Measurements from ENCODE around the gene ADAM12.

The ADAM12 gene

DNA sequence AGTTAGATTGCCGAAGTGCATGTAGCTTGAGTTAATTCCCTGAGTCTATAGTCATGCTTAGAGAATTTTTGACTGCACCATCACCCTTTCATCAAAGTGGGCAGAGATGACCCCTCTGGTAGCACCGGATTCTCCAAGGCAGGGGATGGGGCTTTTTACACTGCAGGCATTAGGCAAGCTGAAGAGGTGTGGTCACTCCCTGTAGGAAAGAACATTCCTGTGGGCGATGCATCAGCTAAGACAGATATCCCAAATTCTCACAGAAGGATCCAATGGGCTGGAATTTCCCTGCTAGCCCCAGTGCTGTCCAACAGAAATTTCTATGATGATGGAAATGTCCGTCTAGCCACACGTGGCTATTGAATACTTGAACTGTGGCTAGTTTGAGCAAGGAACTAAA, 118.2 kb downstream of the ADAM12 start:
- ChIA-PET CTCF (no interaction called here), POLR2A (no interaction called here)
- DNase-seq (ENCODE audit: extremely low spot score) = no peak
- no peak for TF ChIP-seq NFRKB (IDR thresholded peaks at IDR 0.05)

GRCh38 chr10:126268013-126268920, 120.0 kb downstream of the ADAM12 start:
- POLR2A ChIA-PET = no interaction called here

DNA sequence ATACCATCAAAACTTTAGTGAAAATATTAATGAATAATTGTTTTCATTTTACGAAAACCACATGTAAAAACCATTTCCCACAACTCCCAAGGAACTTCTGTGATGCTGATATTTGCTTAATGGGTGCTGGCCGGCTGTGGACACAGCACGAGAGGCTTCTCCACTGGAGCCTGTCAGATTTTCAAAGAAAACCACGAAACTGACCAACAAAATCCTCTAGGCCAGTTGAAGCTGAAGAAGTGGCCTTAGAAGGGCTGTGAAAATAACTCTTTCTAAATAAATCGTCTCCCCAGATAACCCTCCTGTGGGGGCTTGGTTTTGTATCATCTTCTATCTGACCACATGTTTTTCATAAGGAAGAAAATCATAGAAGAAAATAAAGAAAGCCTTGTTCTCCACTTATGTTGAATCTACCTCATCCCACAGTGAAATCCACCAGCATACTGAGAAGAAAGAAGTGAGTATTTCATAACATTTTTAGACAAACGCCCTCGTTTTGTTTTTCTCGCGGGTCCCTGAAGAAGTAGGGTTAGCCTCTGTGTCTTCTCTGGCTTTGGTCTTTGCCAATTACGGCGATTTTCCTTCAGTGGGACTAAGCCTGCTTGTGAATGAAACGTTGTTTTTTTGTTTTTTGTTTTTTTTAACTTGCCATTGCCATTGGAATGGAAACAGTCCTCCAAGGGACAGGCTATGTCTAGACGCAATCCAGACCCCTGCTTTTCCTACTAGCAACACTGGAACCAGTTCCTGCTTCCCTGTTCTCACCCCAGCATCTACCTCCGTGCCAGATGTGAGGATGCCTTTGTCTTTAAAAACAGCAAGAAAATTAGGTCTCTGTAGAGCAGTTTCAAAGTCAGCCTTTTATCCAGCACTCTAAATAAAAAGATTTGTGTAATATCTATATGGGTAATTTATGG, 123.9 kb downstream of the ADAM12 start:
- POLR2A ChIA-PET = no interaction called here
- DNase-seq (ENCODE audit: extremely low spot score) = no peak
- CTCF ChIA-PET = no interaction called here
- TF ChIP-seq L3MBTL2 (conservative IDR thresholded peaks at IDR 0.05) = no peak

More at GRCh38 chr10:126268013-126268920, 120.0 kb downstream of the ADAM12 start:
- no peak for DNase-seq (ENCODE audit: extremely low spot score)
- CTCF ChIA-PET = no interaction called here
- no peak for TF ChIP-seq LEF1 (IDR thresholded peaks at IDR 0.05; ENCODE audit: borderline replicate concordance)
- TF ChIP-seq, protein P1, sequence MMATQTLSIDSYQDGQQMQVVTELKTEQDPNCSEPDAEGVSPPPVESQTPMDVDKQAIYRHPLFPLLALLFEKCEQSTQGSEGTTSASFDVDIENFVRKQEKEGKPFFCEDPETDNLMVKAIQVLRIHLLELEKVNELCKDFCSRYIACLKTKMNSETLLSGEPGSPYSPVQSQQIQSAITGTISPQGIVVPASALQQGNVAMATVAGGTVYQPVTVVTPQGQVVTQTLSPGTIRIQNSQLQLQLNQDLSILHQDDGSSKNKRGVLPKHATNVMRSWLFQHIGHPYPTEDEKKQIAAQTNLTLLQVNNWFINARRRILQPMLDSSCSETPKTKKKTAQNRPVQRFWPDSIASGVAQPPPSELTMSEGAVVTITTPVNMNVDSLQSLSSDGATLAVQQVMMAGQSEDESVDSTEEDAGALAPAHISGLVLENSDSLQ (IDR thresholded peaks at IDR 0.05) = no peak
- TF ChIP-seq SP1 (IDR thresholded peaks at IDR 0.05) = no peak
- no peak for TF ChIP-seq SUZ12 (IDR thresholded peaks at IDR 0.05)
- TF ChIP-seq FOXA1 (IDR thresholded peaks at IDR 0.05) = no peak
- no peak for TF ChIP-seq FOXK2 (IDR thresholded peaks at IDR 0.05)
- TF ChIP-seq CTBP1 (IDR thresholded peaks at IDR 0.05; ENCODE audit: borderline replicate concordance) = no peak
- no peak for TF ChIP-seq TARDBP (IDR thresholded peaks at IDR 0.05)
- TF ChIP-seq ZNF384 (IDR thresholded peaks at IDR 0.05) = no peak
- no peak for TF ChIP-seq FOXM1 (IDR thresholded peaks at IDR 0.05; ENCODE audit: borderline replicate concordance)
- no peak for TF ChIP-seq HDGF (IDR thresholded peaks at IDR 0.05; ENCODE audit: borderline replicate concordance)
- TF ChIP-seq BHLHE40 (IDR thresholded peaks at IDR 0.05; ENCODE audit: borderline replicate concordance) = no peak
- TF ChIP-seq NFRKB (IDR thresholded peaks at IDR 0.05) = no peak

- no peak for DNase-seq (ENCODE audit: extremely low spot score)
- ChIA-PET CTCF (no interaction called here), POLR2A (no interaction called here)
- no peak for TF ChIP-seq ZNF384 (IDR thresholded peaks at IDR 0.05)
- no peak for TF ChIP-seq TARDBP (IDR thresholded peaks at IDR 0.05)
- no peak for TF ChIP-seq FOXM1 (IDR thresholded peaks at IDR 0.05; ENCODE audit: borderline replicate concordance)
- no peak for TF ChIP-seq CTBP1 (IDR thresholded peaks at IDR 0.05; ENCODE audit: borderline replicate concordance)
- TF ChIP-seq FOXA1 (IDR thresholded peaks at IDR 0.05) = no peak
- no peak for TF ChIP-seq FOXK2 (IDR thresholded peaks at IDR 0.05)
- no peak for TF ChIP-seq BHLHE40 (IDR thresholded peaks at IDR 0.05; ENCODE audit: borderline replicate concordance)
- no peak for TF ChIP-seq HDGF (IDR thresholded peaks at IDR 0.05; ENCODE audit: borderline replicate concordance)
- no peak for TF ChIP-seq L3MBTL2 (conservative IDR thresholded peaks at IDR 0.05)
- TF ChIP-seq ARNT (IDR thresholded peaks at IDR 0.05) = no peak
- no peak for TF ChIP-seq NFRKB (IDR thresholded peaks at IDR 0.05)
- TF ChIP-seq, protein P1 (IDR thresholded peaks at IDR 0.05) = no peak
- TF ChIP-seq SP1 (IDR thresholded peaks at IDR 0.05) = no peak
- no peak for TF ChIP-seq ELF4 (IDR thresholded peaks at IDR 0.05)
- no peak for TF ChIP-seq SUZ12 (IDR thresholded peaks at IDR 0.05)
- no peak for TF ChIP-seq LEF1 (IDR thresholded peaks at IDR 0.05; ENCODE audit: borderline replicate concordance)
Observed at GRCh38 chr10:126263006-126263676, 125.1 kb downstream of the ADAM12 start.

DNA sequence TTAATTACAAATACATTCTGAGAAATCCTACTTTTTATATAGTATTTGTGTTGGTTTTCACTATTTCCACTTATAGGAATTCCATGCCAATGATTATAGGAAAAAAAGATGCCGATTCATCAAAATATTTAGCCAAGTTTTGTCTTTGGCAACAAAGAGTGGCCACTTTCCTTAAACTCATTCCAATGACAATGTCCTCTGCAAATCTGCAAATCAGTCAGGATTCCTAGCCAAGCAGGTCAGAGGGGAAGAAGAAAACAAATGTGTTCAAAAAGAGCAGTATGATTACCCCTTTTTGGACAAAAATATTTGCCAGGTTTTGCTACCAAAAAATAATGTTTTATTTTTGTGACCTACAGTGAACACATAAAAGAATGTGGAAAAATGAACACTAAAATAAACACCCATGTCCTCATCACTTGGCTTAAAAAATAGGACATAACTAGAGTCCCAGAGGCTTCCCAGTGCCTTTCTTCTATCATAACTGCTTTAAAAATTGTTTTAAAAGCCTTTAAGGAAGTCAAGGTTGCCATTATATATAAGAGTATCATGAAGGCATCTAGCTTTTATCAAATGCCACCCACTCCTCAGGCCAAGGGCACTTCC, 125.9 kb downstream of the ADAM12 start:
- POLR2A ChIA-PET = no interaction called here
- CTCF ChIA-PET = no interaction called here
- no peak for DNase-seq (ENCODE audit: extremely low spot score)
- no peak for TF ChIP-seq HDGF (IDR thresholded peaks at IDR 0.05; ENCODE audit: borderline replicate concordance)
- no peak for TF ChIP-seq LEF1 (IDR thresholded peaks at IDR 0.05; ENCODE audit: borderline replicate concordance)
- no peak for TF ChIP-seq ZNF384 (IDR thresholded peaks at IDR 0.05)
- TF ChIP-seq, protein P1 (IDR thresholded peaks at IDR 0.05) = no peak
- TF ChIP-seq CTBP1 (IDR thresholded peaks at IDR 0.05; ENCODE audit: borderline replicate concordance) = no peak
- no peak for TF ChIP-seq SP1 (IDR thresholded peaks at IDR 0.05)
- no peak for TF ChIP-seq L3MBTL2 (conservative IDR thresholded peaks at IDR 0.05)
- TF ChIP-seq TARDBP (IDR thresholded peaks at IDR 0.05) = no peak
- no peak for TF ChIP-seq NFRKB (IDR thresholded peaks at IDR 0.05)
- no peak for TF ChIP-seq BHLHE40 (IDR thresholded peaks at IDR 0.05; ENCODE audit: borderline replicate concordance)
- TF ChIP-seq FOXA1 (IDR thresholded peaks at IDR 0.05) = no peak
- TF ChIP-seq FOXM1 (IDR thresholded peaks at IDR 0.05; ENCODE audit: borderline replicate concordance) = no peak
